ENCODE results near the gene TAX1BP3.

TAX1BP3 gene

GRCh38 chr17:3647251-3647650, 21.1 kb downstream of the TAX1BP3 start (continued):
- no peak for TF ChIP-seq ELK4 (IDR thresholded peaks at IDR 0.05; ENCODE audit: borderline replicate concordance, low read depth, low read length)
- TF ChIP-seq HOXC10 (CRISPR knock-in tag; IDR thresholded peaks at IDR 0.05), result no peak
- no peak for TF ChIP-seq ZNF24 (tag by site-specific recombination; IDR thresholded peaks at IDR 0.05)
- no peak for TF ChIP-seq ZNF623 (tag by site-specific recombination; IDR thresholded peaks at IDR 0.05)
- TF ChIP-seq ZNF776 (tag by site-specific recombination; IDR thresholded peaks at IDR 0.05; ENCODE audit: borderline replicate concordance), result no peak
- TF ChIP-seq ZNF654 (tag by site-specific recombination; IDR thresholded peaks at IDR 0.05; ENCODE audit: low read depth), result no peak
- TF ChIP-seq, protein P1, sequence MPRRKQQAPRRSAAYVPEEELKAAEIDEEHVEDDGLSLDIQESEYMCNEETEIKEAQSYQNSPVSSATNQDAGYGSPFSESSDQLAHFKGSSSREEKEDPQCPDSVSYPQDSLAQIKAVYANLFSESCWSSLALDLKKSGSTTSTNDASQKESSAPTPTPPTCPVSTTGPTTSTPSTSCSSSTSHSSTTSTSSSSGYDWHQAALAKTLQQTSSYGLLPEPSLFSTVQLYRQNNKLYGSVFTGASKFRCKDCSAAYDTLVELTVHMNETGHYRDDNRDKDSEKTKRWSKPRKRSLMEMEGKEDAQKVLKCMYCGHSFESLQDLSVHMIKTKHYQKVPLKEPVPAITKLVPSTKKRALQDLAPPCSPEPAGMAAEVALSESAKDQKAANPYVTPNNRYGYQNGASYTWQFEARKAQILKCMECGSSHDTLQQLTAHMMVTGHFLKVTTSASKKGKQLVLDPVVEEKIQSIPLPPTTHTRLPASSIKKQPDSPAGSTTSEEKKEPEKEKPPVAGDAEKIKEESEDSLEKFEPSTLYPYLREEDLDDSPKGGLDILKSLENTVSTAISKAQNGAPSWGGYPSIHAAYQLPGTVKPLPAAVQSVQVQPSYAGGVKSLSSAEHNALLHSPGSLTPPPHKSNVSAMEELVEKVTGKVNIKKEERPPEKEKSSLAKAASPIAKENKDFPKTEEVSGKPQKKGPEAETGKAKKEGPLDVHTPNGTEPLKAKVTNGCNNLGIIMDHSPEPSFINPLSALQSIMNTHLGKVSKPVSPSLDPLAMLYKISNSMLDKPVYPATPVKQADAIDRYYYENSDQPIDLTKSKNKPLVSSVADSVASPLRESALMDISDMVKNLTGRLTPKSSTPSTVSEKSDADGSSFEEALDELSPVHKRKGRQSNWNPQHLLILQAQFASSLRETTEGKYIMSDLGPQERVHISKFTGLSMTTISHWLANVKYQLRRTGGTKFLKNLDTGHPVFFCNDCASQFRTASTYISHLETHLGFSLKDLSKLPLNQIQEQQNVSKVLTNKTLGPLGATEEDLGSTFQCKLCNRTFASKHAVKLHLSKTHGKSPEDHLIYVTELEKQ (tag by site-specific recombination; IDR thresholded peaks at IDR 0.05; ENCODE audit: borderline replicate concordance), result no peak
- TF ChIP-seq KLF7 (tag by site-specific recombination; IDR thresholded peaks at IDR 0.05; ENCODE audit: borderline replicate concordance), result no peak
- no peak for TF ChIP-seq ZNF169 (tag by site-specific recombination; IDR thresholded peaks at IDR 0.05)

DNA sequence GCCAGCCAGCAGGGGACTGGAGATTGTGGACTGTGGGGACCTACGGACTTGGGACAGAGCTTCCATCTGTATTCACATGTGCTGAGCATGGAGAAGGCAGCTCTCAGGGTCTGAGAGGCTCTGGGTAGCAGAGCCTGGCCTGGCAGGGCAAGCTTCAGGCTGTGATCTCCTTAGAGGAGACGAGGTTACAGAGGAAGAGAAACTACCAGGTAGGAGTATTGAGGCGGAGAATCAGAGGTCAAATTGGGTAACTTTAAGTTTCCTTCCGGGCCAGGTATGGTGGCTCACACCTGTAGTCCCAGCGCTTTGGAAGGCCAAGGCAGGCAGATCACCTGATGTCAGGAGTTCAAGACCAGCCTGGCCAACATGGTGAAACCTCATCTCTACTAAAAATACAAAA, 23.1 kb downstream of the TAX1BP3 start:
- Histone ChIP-seq H3K4me3 (ENCODE audit: low read depth, low read length) (no peak overlapping the region), H3K36me3 (ENCODE audit: control insufficient read depth in 2 of 2, insufficient read depth in 1 of 2, low read length in 2 of 2) (peaks cover 10 to 44% of the 10 kb centered on the region in 2 experiments; a peak in 2 of 3 replicates), H3K4me1 (ENCODE audit: control insufficient read depth, insufficient read depth, low read length) (no peaks in the 10 kb centered on the region), H3K27ac (ENCODE audit: extremely low read depth, low read depth, low read length) (no peak overlapping the region), H3K9me3 (ENCODE audit: control insufficient read depth, insufficient read depth, low read depth, low read length) (no peaks in the 10 kb centered on the region)
- ChIA-PET POLR2A (no interaction called here), CTCF (interaction anchor here (0.7 to 2.2 kb wide), 3 partner anchors 169 to 597 kb away, joined by 3 to 8 read pairs (median 3); partner anchors contain the start of gene ASPA)
- TF ChIP-seq ZNF354C (tag by site-specific recombination; IDR thresholded peaks at IDR 0.05; ENCODE audit: borderline replicate concordance, low read depth) (no peak), ZIC2 (tag by site-specific recombination; IDR thresholded peaks at IDR 0.05) (no peak), CTCF (tag by site-specific recombination; IDR thresholded peaks at IDR 0.05) (no peak), SP3 (tag by site-specific recombination; IDR thresholded peaks at IDR 0.05) (no peak), GLIS2 (tag by site-specific recombination; IDR thresholded peaks at IDR 0.05) (no peak), ZNF132 (tag by site-specific recombination; IDR thresholded peaks at IDR 0.05; ENCODE audit: borderline replicate concordance) (no peak), ZNF416 (tag by site-specific recombination; IDR thresholded peaks at IDR 0.05) (no peak), ZNF121 (tag by site-specific recombination; IDR thresholded peaks at IDR 0.05) (no peak)
- TF ChIP-seq, protein P2, sequence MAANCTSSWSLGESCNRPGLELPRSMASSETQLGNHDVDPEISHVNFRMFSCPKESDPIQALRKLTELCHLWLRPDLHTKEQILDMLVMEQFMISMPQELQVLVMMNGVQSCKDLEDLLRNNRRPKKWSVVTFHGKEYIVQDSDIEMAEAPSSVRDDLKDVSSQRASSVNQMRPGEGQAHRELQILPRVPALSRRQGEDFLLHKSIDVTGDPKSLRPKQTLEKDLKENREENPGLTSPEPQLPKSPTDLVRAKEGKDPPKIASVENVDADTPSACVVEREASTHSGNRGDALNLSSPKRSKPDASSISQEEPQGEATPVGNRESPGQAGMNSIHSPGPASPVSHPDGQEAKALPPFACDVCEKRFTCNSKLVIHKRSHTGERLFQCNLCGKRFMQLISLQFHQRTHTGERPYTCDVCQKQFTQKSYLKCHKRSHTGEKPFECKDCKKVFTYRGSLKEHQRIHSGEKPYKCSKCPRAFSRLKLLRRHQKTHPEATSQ (tag by site-specific recombination; IDR thresholded peaks at IDR 0.05), result no peak

Data from HEK293 (cell line).